Naive B cell (primary cell): ENCODE results near the gene GADD45B. TPM values are rescaled to one million over a fixed set of nuclear protein-coding genes. Genes with fewer than 3 reads are reported as not detected.

Experiments used
- ATAC-seq, 2 donors: fragments of 150-1000 bp; cut with Tn5 transposase; 2 replicates each; pipeline ENCODE4 v1.10.0; 2021; ENCODE audit warnings: low read depth in 2 of 2, mild to moderate bottlenecking in 2 of 2, moderate library complexity in 2 of 2
- DNase-seq: peaks from one replicate; pipeline ENCODE4 v3.0.0; 2022
- H3K27ac Mint-ChIP-seq, 6 donors: one replicate each; pipeline ENCODE4 v1.8.0; 2020 to 2022; ENCODE audit warnings: mild to moderate bottlenecking in 6 of 6, mixed read lengths in 6 of 6, moderate library complexity in 5 of 6, inconsistent platforms in 2 of 6
- H3K27me3 Mint-ChIP-seq, 3 donors: one replicate each; pipeline ENCODE4 v1.8.0; 2021 to 2022; ENCODE audit warnings: mixed read lengths in 3 of 3, mild to moderate bottlenecking in 1 of 3
- H3K36me3 Mint-ChIP-seq, 2 donors: one replicate each; pipeline ENCODE4 v1.8.0; 2020 to 2022; ENCODE audit warnings: mixed read lengths in 2 of 2, inconsistent platforms in 1 of 2, mild to moderate bottlenecking in 1 of 2
- H3K4me1 Mint-ChIP-seq, 3 donors: one replicate each; pipeline ENCODE4 v1.8.0; 2020 to 2022; ENCODE audit warnings: mixed read lengths in 3 of 3, inconsistent platforms in 1 of 3, mild to moderate bottlenecking in 1 of 3, moderate library complexity in 1 of 3
- H3K4me3 Mint-ChIP-seq, 8 donors: one replicate each; pipeline ENCODE4 v1.8.0; 2020 to 2022; ENCODE audit warnings: mild to moderate bottlenecking in 8 of 8, mixed read lengths in 8 of 8, moderate library complexity in 8 of 8, inconsistent platforms in 2 of 8
- H3K9me3 Mint-ChIP-seq, 7 donors: one replicate each; pipeline ENCODE4 v1.8.0; 2020 to 2022; ENCODE audit warnings: mixed read lengths in 7 of 7, mild to moderate bottlenecking in 5 of 7, inconsistent platforms in 2 of 7, moderate library complexity in 1 of 7
- polyA plus RNA-seq, 6 donors: library from polyadenylated mRNA; unstranded; fragments of 300-500 nt; fragmentation: Illumina TruSeq; gene quantifications; one replicate each; pipeline ENCODE4 v1.2.3, GENCODE V29; 2021; ENCODE audit warnings: low read depth in 6 of 6

Gene GADD45B
- polyA plus RNA-seq, 6 donors from 2014 or later: 40.2 to 177 (median 125) TPM

DNA sequence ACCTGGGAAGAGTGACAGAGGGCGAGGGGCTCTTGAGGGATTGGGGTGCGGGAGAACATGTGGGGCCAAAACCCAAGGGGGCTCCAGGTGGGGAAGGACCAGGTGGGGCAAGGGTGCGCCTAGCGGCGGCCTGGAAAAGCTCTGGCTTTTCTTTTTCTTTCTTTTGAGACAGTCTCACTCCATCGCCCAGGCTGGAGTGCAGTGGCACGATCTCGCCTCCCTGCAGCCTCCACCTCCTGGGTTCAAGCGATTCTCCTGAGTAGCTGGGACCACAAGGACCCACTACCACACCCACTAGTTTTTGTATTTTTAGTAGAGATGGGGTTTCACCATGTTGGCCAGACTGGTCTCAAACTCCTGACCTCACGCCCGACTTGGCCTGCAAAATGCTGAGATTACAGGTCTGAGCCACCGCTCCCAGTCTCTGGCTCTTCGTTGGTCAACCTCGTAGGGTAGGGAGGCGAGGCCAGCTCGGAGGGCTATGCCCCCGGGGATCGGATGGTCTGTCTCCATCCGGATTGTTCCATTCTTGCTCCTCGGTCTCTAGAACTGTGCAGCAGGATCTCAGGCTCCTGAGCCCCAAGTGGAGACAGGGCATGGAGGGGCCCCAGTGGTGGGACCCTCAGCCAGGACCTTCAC lies 3.7 kb downstream of the GADD45B start:
- Mint-ChIP-seq H3K27me3 (peaks cover 0 to 3% (median 0%) of the 10 kb centered on the region in 3 donors), H3K4me1 (peaks cover 35 to 37% (median 37%) of the 10 kb centered on the region in 3 donors), H3K9me3 (peaks cover 5 to 23% (median 21%) of the 10 kb centered on the region in 7 donors), H3K27ac (peak overlapping the region; percentile 60 to 97 (median 80)), H3K4me3 (peak overlapping the region; percentile 73 to 100 (median 96)), H3K36me3 (peaks cover 0 to 10% of the 10 kb centered on the region in 2 donors)
- ATAC-seq: no peak
- DNase-seq: peak; percentile 21

- Mint-ChIP-seq H3K27ac (peak overlapping the region in 1 of 6 donors; percentile 20), H3K27me3 (peaks cover 0 to 4% (median 0%) of the 10 kb centered on the region in 3 donors), H3K4me3 (peak overlapping the region in 1 of 8 donors; percentile 60)
These were observed 5.5 kb downstream of the GADD45B start for GRCh38 chr19:2481466-2481865.

GRCh38 chr19:2482354-2483038 lies 6.6 kb downstream of the GADD45B start:
- no peak for ATAC-seq
- Mint-ChIP-seq H3K27me3 (peaks cover 0 to 4% (median 4%) of the 10 kb centered on the region in 3 donors), H3K4me3 (peak overlapping the region in 2 of 8 donors; percentile 57 to 63), H3K27ac (peak overlapping the region in 2 of 6 donors; percentile 26 to 66), H3K4me1 (peaks cover 35 to 43% (median 36%) of the 10 kb centered on the region in 3 donors), H3K9me3 (peaks cover 5 to 23% (median 21%) of the 10 kb centered on the region in 7 donors), H3K36me3 (peaks cover 0 to 10% of the 10 kb centered on the region in 2 donors)
- no peak for DNase-seq

More at GRCh38 chr19:2481466-2481865, 5.5 kb downstream of the GADD45B start:
- no peak for ATAC-seq
- peaks cover 5 to 23% (median 21%) of the 10 kb centered on the region in 7 donors for H3K9me3 Mint-ChIP-seq
- DNase-seq: no peak
- H3K36me3 Mint-ChIP-seq: peaks cover 0 to 10% of the 10 kb centered on the region in 2 donors
- H3K4me1 Mint-ChIP-seq: peaks cover 39 to 43% (median 40%) of the 10 kb centered on the region in 3 donors

DNA sequence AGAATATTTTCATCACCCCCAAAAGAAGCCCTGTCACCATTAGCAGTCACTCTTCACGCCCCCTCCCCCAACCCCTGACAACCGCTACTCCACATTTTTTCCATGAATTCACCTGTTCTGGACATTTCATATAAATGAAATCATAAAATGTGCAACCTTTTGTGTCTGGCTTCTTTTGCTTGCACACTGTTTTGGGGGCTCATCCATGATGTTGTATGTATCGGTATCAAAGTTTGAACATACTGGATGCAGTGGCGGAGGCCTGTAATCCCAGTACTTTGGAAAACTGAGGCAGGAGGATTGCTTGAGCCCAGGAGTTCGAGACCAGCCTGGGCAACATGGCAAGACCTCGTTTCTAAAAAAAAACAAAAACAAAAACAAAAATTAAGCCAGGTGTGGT lies 7.2 kb downstream of the GADD45B start:
- Mint-ChIP-seq H3K36me3 (peaks cover 0 to 10% of the 10 kb centered on the region in 2 donors), H3K4me3 (peak overlapping the region in 1 of 8 donors; percentile 47), H3K27ac (no peak overlapping the region), H3K4me1 (peaks cover 35 to 42% (median 36%) of the 10 kb centered on the region in 3 donors), H3K27me3 (peaks cover 0 to 9% (median 4%) of the 10 kb centered on the region in 3 donors), H3K9me3 (peaks cover 5 to 23% (median 21%) of the 10 kb centered on the region in 7 donors)
- DNase-seq (no peak), ATAC-seq (no peak)

- peak overlapping the region in 2 of 8 donors; percentile 22 to 52 for H3K4me3 Mint-ChIP-seq
- peaks cover 30 to 38% (median 34%) of the 10 kb centered on the region in 3 donors for H3K4me1 Mint-ChIP-seq
- H3K27ac Mint-ChIP-seq: peak overlapping the region in 2 of 6 donors; percentile 51 to 94
These were observed 7.7 kb downstream of the GADD45B start for GRCh38 chr19:2483484-2484151.

GRCh38 chr19:2484178-2484937 lies 8.4 kb downstream of the GADD45B start:
- Mint-ChIP-seq H3K27ac (peak overlapping the region in 4 of 6 donors; percentile 28 to 80 (median 66)), H3K4me3 (peak overlapping the region in 2 of 8 donors; percentile 22 to 52), H3K27me3 (peaks cover 1 to 10% (median 4%) of the 10 kb centered on the region in 3 donors), H3K9me3 (peaks cover 5 to 23% (median 21%) of the 10 kb centered on the region in 7 donors), H3K4me1 (peaks cover 27 to 37% (median 34%) of the 10 kb centered on the region in 3 donors), H3K36me3 (peaks cover 0 to 10% of the 10 kb centered on the region in 2 donors)
- ATAC-seq (no peak), DNase-seq (no peak)

More at GRCh38 chr19:2483484-2484151, 7.7 kb downstream of the GADD45B start:
- DNase-seq (no peak), ATAC-seq (no peak)
- H3K9me3 Mint-ChIP-seq: peaks cover 5 to 23% (median 21%) of the 10 kb centered on the region in 7 donors
- H3K36me3 Mint-ChIP-seq: peaks cover 0 to 10% of the 10 kb centered on the region in 2 donors
- H3K27me3 Mint-ChIP-seq: peaks cover 0 to 9% (median 4%) of the 10 kb centered on the region in 3 donors

- peaks cover 0 to 10% of the 10 kb centered on the region in 2 donors for H3K36me3 Mint-ChIP-seq
- H3K27ac Mint-ChIP-seq: peak overlapping the region in 4 of 6 donors; percentile 73 to 88 (median 80)
- DNase-seq: no peak
- H3K27me3 Mint-ChIP-seq: peaks cover 7 to 18% (median 8%) of the 10 kb centered on the region in 3 donors
- no peak for ATAC-seq
- peaks cover 5 to 23% (median 21%) of the 10 kb centered on the region in 7 donors for H3K9me3 Mint-ChIP-seq
- peak overlapping the region in 2 of 8 donors; percentile 8 to 37 for H3K4me3 Mint-ChIP-seq
- H3K4me1 Mint-ChIP-seq: peaks cover 30 to 38% (median 36%) of the 10 kb centered on the region in 3 donors
These were observed 9.5 kb downstream of the GADD45B start for GRCh38 chr19:2485428-2485827.

DNA sequence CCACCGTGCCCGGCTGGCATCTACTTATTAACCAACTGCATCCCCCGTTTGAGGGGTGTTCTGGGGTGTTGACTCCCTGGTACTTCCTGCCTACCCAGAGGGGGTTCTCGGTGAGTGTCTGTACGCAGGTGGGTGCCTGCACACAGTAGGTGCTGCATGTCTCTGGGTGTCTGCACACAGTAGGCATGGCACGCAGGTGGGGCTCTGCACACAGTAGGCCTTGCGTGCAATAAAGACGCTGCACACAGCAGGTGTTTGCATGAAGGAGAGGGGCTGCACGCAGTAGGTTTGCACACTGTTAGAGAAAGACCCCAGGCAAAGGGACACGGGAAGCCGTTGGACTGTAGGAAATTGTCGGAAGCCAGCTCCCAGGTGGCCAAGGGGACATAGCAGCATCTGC lies 11.2 kb downstream of the GADD45B start:
- Mint-ChIP-seq H3K27ac (peak overlapping the region in 5 of 6 donors; percentile 33 to 89 (median 57)), H3K4me1 (peaks cover 42 to 53% (median 51%) of the 10 kb centered on the region in 3 donors), H3K4me3 (peak overlapping the region in 3 of 8 donors; percentile 15 to 36 (median 23)), H3K36me3 (peaks cover 0 to 10% of the 10 kb centered on the region in 2 donors), H3K9me3 (peaks cover 5 to 21% (median 15%) of the 10 kb centered on the region in 7 donors), H3K27me3 (peaks cover 14 to 34% (median 16%) of the 10 kb centered on the region in 3 donors)
- ATAC-seq (no peak), DNase-seq (no peak)

DNA sequence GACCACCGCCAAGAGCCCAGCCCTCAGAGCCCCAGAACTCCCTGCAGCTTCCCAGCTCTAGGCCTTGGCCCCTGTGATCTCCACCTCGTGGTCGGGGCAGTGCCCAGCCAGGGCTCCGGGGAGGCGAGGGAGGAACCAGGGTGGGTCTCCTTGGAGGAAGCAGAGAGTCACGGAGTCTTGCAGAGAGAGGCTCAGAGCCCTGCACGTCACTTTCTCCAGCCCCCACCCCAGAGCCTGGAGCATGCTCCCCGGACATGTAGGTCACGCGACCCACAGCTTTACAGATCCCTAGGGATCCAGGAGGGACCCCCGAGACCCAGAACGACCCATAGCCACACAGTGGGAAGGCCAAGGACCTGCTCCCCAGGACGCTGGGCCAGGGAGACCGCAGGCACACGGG lies 11.9 kb downstream of the GADD45B start:
- H3K4me3 Mint-ChIP-seq: peak overlapping the region in 4 of 8 donors; percentile 26 to 72 (median 47)
- H3K27me3 Mint-ChIP-seq: peaks cover 14 to 42% (median 16%) of the 10 kb centered on the region in 3 donors
- H3K4me1 Mint-ChIP-seq: peaks cover 46 to 60% (median 51%) of the 10 kb centered on the region in 3 donors
- ATAC-seq (no peak), DNase-seq (no peak)
- peaks cover 0 to 10% of the 10 kb centered on the region in 2 donors for H3K36me3 Mint-ChIP-seq
- H3K9me3 Mint-ChIP-seq: peaks cover 5 to 15% (median 10%) of the 10 kb centered on the region in 7 donors
- H3K27ac Mint-ChIP-seq: peak overlapping the region in 3 of 6 donors; percentile 50 to 58 (median 52)

DNA sequence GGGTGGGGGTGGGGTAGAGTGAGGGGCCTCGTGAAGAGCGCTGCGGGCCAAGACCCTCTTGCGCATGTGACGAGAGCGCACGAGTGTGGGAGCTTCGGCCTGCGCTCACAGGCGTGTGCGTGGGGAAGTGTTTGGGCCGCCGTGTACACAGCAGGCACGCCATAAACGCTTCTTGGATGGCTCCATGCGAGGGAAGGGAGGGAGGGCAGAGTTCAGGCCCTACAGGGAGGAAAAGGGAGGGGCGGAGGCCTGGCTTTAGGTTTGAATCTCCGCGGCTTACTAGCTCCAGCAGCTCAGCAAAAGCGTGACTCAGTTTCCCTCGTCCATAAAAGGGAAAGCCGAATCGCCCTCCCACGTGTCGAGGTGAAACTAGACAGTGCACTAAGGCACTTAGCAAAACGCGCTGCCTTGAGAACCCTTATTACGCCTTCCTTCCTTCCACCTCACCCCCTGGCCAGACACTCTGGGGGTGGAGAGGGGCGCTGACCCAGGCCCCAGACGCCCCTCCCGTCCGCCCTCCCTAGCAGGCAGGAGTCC lies 12.5 kb downstream of the GADD45B start:
- H3K4me1 Mint-ChIP-seq: peaks cover 48 to 60% (median 52%) of the 10 kb centered on the region in 3 donors
- peak overlapping the region; percentile 25 to 67 (median 46) for H3K4me3 Mint-ChIP-seq
- H3K27ac Mint-ChIP-seq: peak overlapping the region in 1 of 6 donors; percentile 83
- peaks cover 4 to 9% (median 6%) of the 10 kb centered on the region in 7 donors for H3K9me3 Mint-ChIP-seq
- ATAC-seq (no peak), DNase-seq (no peak)
- peaks cover 14 to 46% (median 17%) of the 10 kb centered on the region in 3 donors for H3K27me3 Mint-ChIP-seq
- peaks cover 0 to 9% of the 10 kb centered on the region in 2 donors for H3K36me3 Mint-ChIP-seq

- Mint-ChIP-seq H3K27me3 (peaks cover 19 to 52% (median 24%) of the 10 kb centered on the region in 3 donors), H3K4me3 (peak overlapping the region; percentile 39 to 83 (median 74)), H3K9me3 (peaks cover 0 to 3% (median 0%) of the 10 kb centered on the region in 7 donors), H3K36me3 (peaks cover 0 to 2% of the 10 kb centered on the region in 2 donors), H3K4me1 (peaks cover 50 to 64% (median 58%) of the 10 kb centered on the region in 3 donors), H3K27ac (peak overlapping the region in 1 of 6 donors; percentile 53)
- no peak for ATAC-seq
- peak; percentile 22 for DNase-seq
These were observed 13.2 kb downstream of the GADD45B start for GRCh38 chr19:2488942-2489731.
